ENCODE measurements around the gene PTPRN.

Gene PTPRN

GRCh38 chr2:219293736-219294231 lies 15.4 kb downstream of the PTPRN start:
- DNase-seq (ENCODE audit: low read depth in 2 of 2) = no peak
- no peak overlapping the region for H3K4me3 ChIP-seq (replicated peaks in 1 of 2; ENCODE audit: low read depth in 2 of 2, low read length in 2 of 2)
- TF ChIP-seq CTCF (IDR thresholded peaks at IDR 0.05; ENCODE audit: low read depth, low read length) = no peak

- H3K4me3 ChIP-seq (replicated peaks in 1 of 2; ENCODE audit: low read depth in 2 of 2, low read length in 2 of 2) = no peak overlapping the region
- no peak for DNase-seq (ENCODE audit: low read depth in 2 of 2)
- TF ChIP-seq CTCF (IDR thresholded peaks at IDR 0.05; ENCODE audit: low read depth, low read length) = no peak
Observed at GRCh38 chr2:219292616-219293015, 16.6 kb downstream of the PTPRN start.

GRCh38 chr2:219291910-219292490 lies 17.2 kb downstream of the PTPRN start:
- H3K4me3 ChIP-seq (replicated peaks in 1 of 2; ENCODE audit: low read depth in 2 of 2, low read length in 2 of 2) = no peak overlapping the region
- DNase-seq (ENCODE audit: low read depth in 2 of 2) = no peak
- no peak for TF ChIP-seq CTCF (IDR thresholded peaks at IDR 0.05; ENCODE audit: low read depth, low read length)

DNA sequence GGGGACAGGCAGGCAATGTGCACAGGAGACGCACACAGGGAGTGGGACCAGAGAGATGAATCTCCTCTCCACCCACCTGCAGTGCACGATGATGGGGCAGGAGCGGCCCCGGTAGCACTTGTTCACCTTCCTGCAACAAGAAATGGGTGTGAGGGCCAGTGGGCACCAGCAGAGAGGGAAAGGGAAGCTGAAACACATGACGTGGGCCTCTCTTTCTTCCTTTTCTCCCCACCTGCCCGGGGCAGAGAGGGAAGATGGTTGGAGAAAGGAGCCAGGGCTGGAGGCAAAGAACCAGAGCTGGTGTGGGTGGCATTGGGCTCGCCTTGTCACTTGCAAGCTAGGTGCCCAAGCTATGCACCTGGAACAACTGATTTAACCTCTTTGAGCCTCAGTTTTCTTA lies 17.8 kb downstream of the PTPRN start:
- no peak for TF ChIP-seq CTCF (IDR thresholded peaks at IDR 0.05; ENCODE audit: low read depth, low read length)
- no peak overlapping the region for H3K4me3 ChIP-seq (replicated peaks in 1 of 2; ENCODE audit: low read depth in 2 of 2, low read length in 2 of 2)
- DNase-seq (ENCODE audit: low read depth in 2 of 2) = no peak

DNA sequence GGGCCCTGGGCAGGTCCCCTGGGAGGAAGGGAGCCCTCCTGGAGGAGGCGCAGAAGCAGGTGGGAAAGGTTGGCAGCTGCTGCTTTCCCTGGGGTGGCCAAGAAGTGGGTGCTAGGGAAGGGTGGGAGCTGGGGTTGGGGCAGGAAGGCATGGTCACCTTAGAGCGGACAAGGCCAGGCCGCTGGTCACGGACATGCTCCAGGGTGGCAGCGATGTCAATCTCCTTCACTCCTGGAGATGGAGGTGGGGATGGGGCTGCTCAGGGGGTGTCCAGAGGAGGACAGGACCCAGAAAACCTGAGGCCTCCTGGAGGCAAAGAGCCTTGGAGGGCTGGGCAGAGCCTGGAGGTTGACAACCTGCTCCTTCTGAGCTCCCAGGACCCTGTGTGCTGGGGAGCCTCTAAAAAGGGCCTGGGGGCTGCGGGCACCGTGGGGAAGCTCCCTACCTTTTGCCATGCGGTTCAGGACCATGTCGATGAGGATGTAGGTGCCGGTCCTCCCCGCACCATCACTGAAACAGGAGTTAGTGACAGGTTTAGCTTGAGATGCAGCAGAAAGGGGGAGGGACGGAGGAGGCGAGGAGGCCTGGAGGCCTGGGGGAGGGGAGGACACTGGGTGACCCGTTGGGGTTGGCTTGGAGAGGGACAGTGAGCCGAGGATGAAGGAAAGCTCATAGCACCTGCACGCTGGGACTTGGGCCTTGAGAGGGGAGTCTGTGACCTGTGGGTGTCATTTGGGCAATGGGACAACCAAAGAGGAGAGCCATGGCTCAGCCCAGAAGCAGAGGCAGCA lies 18.6 kb downstream of the PTPRN start:
- no peak overlapping the region for H3K4me3 ChIP-seq (replicated peaks in 1 of 2; ENCODE audit: low read depth in 2 of 2, low read length in 2 of 2)
- DNase-seq (ENCODE audit: low read depth in 2 of 2) = no peak
- TF ChIP-seq CTCF (IDR thresholded peaks at IDR 0.05; ENCODE audit: low read depth, low read length) = no peak

DNA sequence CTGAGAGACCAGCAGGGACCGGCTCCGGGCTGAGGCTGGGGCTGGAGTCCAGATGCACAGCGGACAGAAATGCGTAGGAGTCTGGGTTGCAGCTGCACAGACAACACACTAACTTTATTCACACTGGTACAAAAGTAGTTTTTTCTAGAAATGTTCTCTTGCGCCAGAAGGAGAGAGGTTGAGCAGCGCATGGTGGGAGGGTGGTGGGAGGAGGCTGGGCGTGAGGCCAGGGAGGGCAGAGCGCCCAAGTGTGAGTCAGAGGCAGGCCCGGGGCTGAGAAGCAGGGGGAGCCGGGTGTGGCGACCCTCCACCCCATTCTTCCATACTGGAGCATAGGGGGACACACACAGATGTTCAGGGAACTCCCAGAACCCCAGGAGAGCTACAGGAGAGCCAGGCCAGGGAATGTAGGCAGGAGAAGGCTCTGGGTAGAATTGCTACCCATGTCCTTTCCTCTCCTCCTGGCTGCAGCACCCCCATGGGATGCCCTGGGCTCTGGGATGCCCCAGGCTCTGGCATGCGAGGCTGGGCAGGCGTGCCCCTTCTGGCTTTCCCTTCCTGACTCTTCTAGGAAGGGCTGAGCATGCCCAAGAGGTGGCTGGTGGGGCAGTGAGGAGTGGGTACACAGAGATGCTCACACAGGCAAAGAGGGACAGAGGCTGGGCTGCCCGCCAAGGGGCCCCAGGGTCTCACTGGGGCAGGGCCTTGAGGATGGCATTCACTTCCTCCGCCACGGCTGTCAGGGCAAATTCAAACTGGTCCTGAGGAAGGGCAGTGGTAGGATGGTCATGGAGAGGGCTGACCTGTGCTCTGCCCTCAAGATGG lies 19.5 kb downstream of the PTPRN start:
- H3K4me3 ChIP-seq (replicated peaks in 1 of 2; ENCODE audit: low read depth in 2 of 2, low read length in 2 of 2) = no peak overlapping the region
- TF ChIP-seq CTCF (IDR thresholded peaks at IDR 0.05; ENCODE audit: low read depth, low read length) = no peak
- peak; percentile 91 to 98 for DNase-seq (ENCODE audit: low read depth in 2 of 2)

All from cardiac fibroblast (primary cell).